ENCODE data around the gene CCDC92. TPM values are rescaled to one million over a fixed set of nuclear protein-coding genes. Genes with fewer than 3 reads are reported as not detected.

Gene CCDC92
- total RNA-seq (2021; fragmentation: NEBNext Ultra II Directional; extraction: Animal tissue kit (Norgen Biotek cat#: 25700)): 0.43 and 0.73 TPM in 2 replicates
- 0.51 and 0.83 TPM in 2 replicates for polyA plus RNA-seq (2011; rRNA removed)
- polyA plus RNA-seq (2011; cell fraction: cytosol; rRNA removed): 0.26 TPM
- 0.98 TPM for polyA plus RNA-seq (2011; cell fraction: nucleus; rRNA removed)
- 0.34 to 0.85 TPM (median 0.66 TPM) in 4 replicates for polyA plus RNA-seq (2012, experiment 1 of 2)
- 0.39 TPM for polyA plus RNA-seq (2012, experiment 2 of 2)
- 0.24 TPM for polyA plus RNA-seq (2013, experiment 1 of 2)
- 0.33 TPM for polyA plus RNA-seq (2013, experiment 2 of 2)
- polyA minus RNA-seq (2011; rRNA and poly(A)+ RNA removed): 0.20 and 0.63 TPM in 2 replicates
- polyA minus RNA-seq (2011; cell fraction: cytosol; rRNA and poly(A)+ RNA removed): not detected
- polyA minus RNA-seq (2011; cell fraction: nucleus; rRNA and poly(A)+ RNA removed): 0.60 TPM
- long read RNA-seq, experiment 1: 0 reads
- long read RNA-seq, experiment 2: 0 reads

GRCh38 chr12:123972457-123973401, at the start of gene CCDC92, which contains the start of gene ZNF664:
Gene CCDC92 (minus strand): TSS chr12:123972831. CDS start chr12:123944305, 28,526 bp downstream.
Gene ZNF664 (plus strand): TSS chr12:123973215. CDS start chr12:124012145, 38,930 bp downstream.
- peak within 1 kb of the TSS; percentile 66 for H4K8ac ChIP-seq (ENCODE audit: extremely low read depth, insufficient read depth, low read length)
- no peak within 1 kb of the TSS for H2BK15ac ChIP-seq (ENCODE audit: low read length)
- peak; percentile 82 to 94 for DNase-seq (ENCODE audit: low read depth in 1 of 2, low spot score in 2 of 2)
- H3K56ac ChIP-seq (replicated peaks; ENCODE audit: insufficient read length, low read depth, low read length): no peak within 1 kb of the TSS
- POLR2A ChIA-PET (ENCODE audit: partially characterized antibody): interaction anchor here (0.7 kb wide), 1 partner anchor 14 kb away, joined by 3 read pairs; no protein-coding TSS in a partner anchor
- H3K4me3 ChIP-seq (ENCODE audit: extremely low read depth in 1 of 4, insufficient read depth in 2 of 4, low read depth in 3 of 4, low read length in 4 of 4): peak within 1 kb of the TSS; percentile 57 to 86 (median 70)
- peaks cover 3 to 8% (median 5%) of the 10 kb centered on the region in 4 experiments; a peak in 6 of 7 replicates for H3K4me1 ChIP-seq (replicated peaks in 1 of 4; ENCODE audit: control insufficient read depth in 3 of 4, insufficient read depth in 4 of 4, low read length in 3 of 4)
- H2BK12ac ChIP-seq (ENCODE audit: low read depth, low read length): no peak within 1 kb of the TSS
- WGBS, 2 experiments (ENCODE audit: extremely low coverage in 1 of 2, insufficient coverage in 1 of 2, insufficient read length in 1 of 2, insufficient replicate concordance in 2 of 2, low coverage in 1 of 2, low lambda C conversion rate in 2 of 2, missing lambda C conversion rate in 1 of 2): 2% methylated on average over 9 of the region's 138 CpGs; no CpG with 5 or more reads in 1 of the 2 experiments
- H3K4me2 ChIP-seq (ENCODE audit: insufficient read depth in 1 of 2, low read depth in 2 of 2, low read length in 2 of 2): peak within 1 kb of the TSS; percentile 82 to 83
- H3K14ac ChIP-seq (ENCODE audit: insufficient read length): no peak within 1 kb of the TSS
- H3K36me3 ChIP-seq (ENCODE audit: control insufficient read depth in 2 of 4, insufficient read depth in 4 of 4, low read length in 3 of 4): peaks cover 0 to 5% (median 2%) of the 10 kb centered on the region in 4 experiments; a peak in 3 of 8 replicates
- no peak within 1 kb of the TSS for H2BK120ac ChIP-seq (replicated peaks; ENCODE audit: low read depth, low read length)
- CTCF ChIA-PET (ENCODE audit: partially characterized antibody): no interaction called here
- H3K79me1 ChIP-seq (ENCODE audit: low read depth, low read length): no peaks in the 10 kb centered on the region
- no peak within 1 kb of the TSS for H2AK5ac ChIP-seq (ENCODE audit: low read depth, low read length)
- peaks cover 5% of the 10 kb centered on the region; the same call in 1 of the 2 replicates for H3K23me2 ChIP-seq (ENCODE audit: low read depth, low read length)
- H3K27me3 ChIP-seq (replicated peaks in 1 of 4; ENCODE audit: control insufficient read depth in 3 of 4, extremely low read depth in 1 of 4, insufficient read depth in 3 of 4, low read length in 3 of 4): peaks cover 35 to 60% (median 52%) of the 10 kb centered on the region in 4 experiments
- no peak within 1 kb of the TSS for H2AFZ ChIP-seq (ENCODE audit: low read length)
- H3K23ac ChIP-seq (ENCODE audit: insufficient read length): no peak within 1 kb of the TSS
- FAIRE-seq: no peak
- no peak within 1 kb of the TSS for H2BK5ac ChIP-seq (ENCODE audit: low read depth, low read length)
- no peak within 1 kb of the TSS for H3K4ac ChIP-seq (replicated peaks; ENCODE audit: insufficient read length, low read depth, low read length)
- H3K18ac ChIP-seq (ENCODE audit: extremely low read depth, low read length): 0 out of 2 replicates have a peak within 1 kb of the TSS, but pooled peaks have one; percentile 41
- H3K9ac ChIP-seq (replicated peaks in 1 of 4; ENCODE audit: extremely low read depth in 1 of 4, low read depth in 3 of 4, low read length in 3 of 4): peak within 1 kb of the TSS; percentile 53 to 89 (median 68)
- no peak within 1 kb of the TSS for H2BK20ac ChIP-seq (ENCODE audit: low read length)
- no peaks in the 10 kb centered on the region for H3K79me2 ChIP-seq (ENCODE audit: control insufficient read depth in 1 of 2, insufficient read depth in 2 of 2, low read length in 2 of 2)
- no peaks in the 10 kb centered on the region for H3K9me3 ChIP-seq (ENCODE audit: insufficient read depth in 2 of 2, low read depth in 1 of 2, low read length in 1 of 2)
- peak within 1 kb of the TSS; percentile 65 for H4K91ac ChIP-seq (replicated peaks; ENCODE audit: insufficient read length, low read length)
- H4K5ac ChIP-seq (ENCODE audit: insufficient read length, low read depth, low read length): no peak within 1 kb of the TSS
- H3K27ac ChIP-seq (ENCODE audit: low read depth, low read length): no peak within 1 kb of the TSS; the same call in 1 of the 2 replicates
- H4K20me1 ChIP-seq (replicated peaks in 1 of 2; ENCODE audit: control insufficient read depth in 1 of 2, insufficient read depth in 2 of 2, low read length in 2 of 2): peaks cover 23 to 31% of the 10 kb centered on the region in 2 experiments
- TF ChIP-seq ATF3 (IDR thresholded peaks at IDR 0.05; ENCODE audit: insufficient read depth, low read depth, low read length) (no peak), TAF1 (IDR thresholded peaks at IDR 0.05; ENCODE audit: low read depth, low read length) (peak; percentile 40; the same call in 1 of the 2 replicates), POU5F1 (IDR thresholded peaks at IDR 0.05; ENCODE audit: low read depth, low read length) (no peak), KDM4A (IDR thresholded peaks at IDR 0.05; ENCODE audit: low read depth, low read length, severe bottlenecking) (no peak), JUND (IDR thresholded peaks at IDR 0.05; ENCODE audit: low read length) (no peak), CHD2 (IDR thresholded peaks at IDR 0.05; ENCODE audit: low read length) (no peak), FOSL1 (IDR thresholded peaks at IDR 0.05; ENCODE audit: insufficient read depth, low read depth, low read length) (no peak), RNF2 (IDR thresholded peaks at IDR 0.05; ENCODE audit: borderline replicate concordance, low read depth, low read length, missing control alignments, poor library complexity, severe bottlenecking) (no peak)
